ENCODE data around the gene ARHGAP31.
"Not testable (repeated sequence)": the region's sequence is repeated elsewhere in the genome, so short reads cannot be mapped to it uniquely, and the experiment has no call there.

The ARHGAP31 gene

DNA sequence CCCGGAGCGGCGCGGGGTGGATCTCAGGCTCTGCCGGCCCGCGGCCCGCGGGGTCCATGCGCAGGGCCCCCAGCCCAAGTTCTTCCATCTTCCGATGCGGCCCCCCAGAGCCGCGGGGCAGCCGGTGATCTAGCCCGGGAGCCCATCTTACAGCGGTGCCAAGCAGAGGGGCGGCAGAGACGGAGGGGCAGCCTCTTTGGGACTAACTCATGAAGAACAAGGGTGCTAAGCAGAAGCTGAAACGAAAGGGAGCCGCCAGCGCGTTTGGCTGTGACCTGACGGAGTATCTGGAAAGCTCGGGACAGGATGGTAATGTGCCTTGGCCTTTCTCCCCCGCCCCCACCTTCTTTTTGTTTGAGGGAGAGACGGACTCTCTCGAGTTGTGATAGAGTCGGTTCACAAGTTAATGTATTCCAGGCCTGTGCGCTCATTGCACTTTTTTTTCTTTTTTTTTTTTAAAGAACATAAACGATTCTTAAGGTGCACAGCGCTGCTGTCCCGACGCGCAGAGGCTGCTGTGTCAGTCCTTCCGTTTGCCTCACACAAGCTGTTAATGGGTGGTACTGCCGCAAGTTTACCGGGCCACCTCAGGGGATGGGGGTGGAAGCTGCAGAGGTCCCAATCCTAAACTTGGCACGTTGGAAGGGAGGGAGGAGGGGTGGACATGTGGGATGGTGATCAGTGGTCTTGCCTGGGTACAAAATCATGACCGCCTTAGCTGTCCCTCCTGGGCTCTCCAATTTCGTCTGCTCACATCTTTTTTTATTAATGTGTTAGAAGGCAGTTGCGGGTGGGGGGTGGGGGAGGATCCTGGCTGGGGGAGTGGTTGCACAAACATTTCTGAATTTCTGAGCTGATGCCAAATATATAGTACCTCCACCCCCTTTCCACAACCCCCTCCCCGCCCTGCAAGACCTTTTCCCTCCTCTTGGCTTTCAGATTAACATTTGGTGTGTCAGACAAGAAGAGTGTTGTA lies 801 bp downstream of the ARHGAP31 start:
- peak; percentile 38 for DNase-seq

- no peak for DNase-seq
Measured at GRCh38 chr3:119295816-119296726, 1.9 kb downstream of the ARHGAP31 start.

GRCh38 chr3:119296727-119297122 lies 2.5 kb downstream of the ARHGAP31 start:
- DNase-seq = no peak

DNA sequence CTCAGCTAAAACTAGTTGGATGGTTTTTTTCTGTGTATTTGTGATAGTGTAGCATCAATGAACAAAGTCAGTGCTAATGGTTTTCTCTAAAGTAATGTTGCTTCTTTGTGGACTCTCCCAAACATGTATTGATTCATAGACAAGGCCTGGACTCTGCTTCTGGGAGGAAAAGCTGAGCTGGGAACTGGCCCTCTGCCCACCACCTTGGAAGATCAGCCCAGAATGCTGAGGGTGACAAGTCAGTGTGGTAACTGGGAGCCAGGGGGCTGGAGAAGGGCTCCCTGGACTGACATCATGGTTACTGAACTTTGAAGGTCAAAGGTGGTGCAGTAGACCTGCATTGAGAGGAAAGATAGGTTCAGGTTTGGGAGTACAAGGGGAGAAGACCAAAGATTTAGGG lies 3.0 kb downstream of the ARHGAP31 start:
- DNase-seq = no peak

- no peak for DNase-seq
Measured at GRCh38 chr3:119298565-119298941, 4.4 kb downstream of the ARHGAP31 start.

DNA sequence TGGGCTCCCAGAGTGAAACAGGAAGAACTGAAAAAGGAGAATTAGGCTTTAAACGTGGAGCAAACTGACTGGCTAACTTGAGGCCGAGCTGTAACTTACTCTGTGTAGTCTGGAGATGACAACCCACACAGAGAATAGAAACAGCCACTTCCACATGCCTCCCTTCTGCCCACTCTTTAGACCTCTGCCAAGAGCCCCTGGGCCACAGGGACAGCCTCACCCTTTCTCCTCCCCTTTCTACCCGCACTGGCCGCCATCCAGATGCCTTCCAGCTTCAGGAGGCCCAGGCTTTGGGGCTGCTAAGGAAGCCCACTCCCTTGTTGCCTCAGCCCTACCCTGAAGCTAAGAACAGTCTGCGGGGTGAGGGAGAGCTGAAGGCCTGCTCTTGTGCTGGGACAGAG lies 6.8 kb downstream of the ARHGAP31 start:
- DNase-seq = no peak

DNA sequence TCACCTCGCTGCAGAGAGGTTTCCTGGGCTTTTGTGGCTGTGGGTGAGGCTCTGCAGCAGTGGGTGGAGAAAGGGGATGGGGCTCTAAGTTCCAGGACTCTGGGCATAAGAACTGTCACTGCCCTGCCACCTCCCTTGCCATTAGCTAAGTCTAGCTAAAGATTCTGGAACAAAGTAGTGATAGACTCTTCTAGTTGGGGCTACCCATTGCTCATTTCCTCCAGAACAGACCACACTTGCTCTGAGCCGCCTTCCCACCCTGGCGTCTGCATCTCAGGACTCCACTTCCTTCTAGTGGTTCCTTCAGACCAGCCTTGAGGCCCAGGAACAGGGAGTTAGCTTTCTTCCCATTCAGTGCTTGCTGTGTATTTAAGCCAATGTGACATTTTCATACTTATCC lies 7.5 kb downstream of the ARHGAP31 start:
- DNase-seq = no peak

DNA sequence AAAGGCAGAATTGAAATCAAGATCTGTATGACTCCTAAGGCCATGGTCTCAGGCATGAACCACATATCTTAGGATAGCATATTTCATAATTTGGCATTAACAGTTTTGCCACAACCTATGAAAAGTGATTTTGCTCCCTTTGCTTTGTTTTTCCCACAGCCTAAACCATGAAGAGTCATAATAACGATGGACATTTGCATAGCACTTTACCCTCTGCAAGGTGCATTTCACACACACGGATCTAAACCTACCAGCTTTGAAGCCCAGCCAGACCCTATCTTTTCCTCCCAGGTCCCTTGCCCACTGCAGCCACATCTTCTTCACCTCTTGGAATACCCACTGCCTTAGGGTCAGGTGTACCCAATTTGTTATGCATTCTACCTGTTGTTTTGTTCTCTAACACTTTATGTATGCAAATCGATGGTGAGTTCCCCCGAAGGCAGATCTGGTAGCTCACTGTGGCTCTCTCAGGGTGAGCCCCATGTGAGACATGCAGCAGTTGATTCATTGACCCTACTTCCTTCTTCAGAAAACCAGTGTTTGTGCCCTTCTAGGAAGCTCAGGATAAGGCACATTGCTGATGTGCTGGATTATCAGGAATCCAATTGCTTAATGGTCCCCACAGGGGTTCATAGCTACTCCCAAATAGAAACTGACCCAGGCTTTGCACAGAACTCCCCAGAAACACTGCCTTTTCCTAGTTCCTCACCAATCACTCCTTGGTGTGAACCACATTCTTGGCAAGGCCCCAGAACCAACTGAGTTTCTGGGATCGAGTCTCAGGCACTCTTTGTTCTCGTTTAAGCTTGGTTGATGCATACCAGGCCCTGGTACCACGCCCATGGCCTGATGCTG lies 8.7 kb downstream of the ARHGAP31 start:
- DNase-seq = no peak

- DNase-seq = no peak
Measured at GRCh38 chr3:119304201-119304713, 10.1 kb downstream of the ARHGAP31 start.

DNA sequence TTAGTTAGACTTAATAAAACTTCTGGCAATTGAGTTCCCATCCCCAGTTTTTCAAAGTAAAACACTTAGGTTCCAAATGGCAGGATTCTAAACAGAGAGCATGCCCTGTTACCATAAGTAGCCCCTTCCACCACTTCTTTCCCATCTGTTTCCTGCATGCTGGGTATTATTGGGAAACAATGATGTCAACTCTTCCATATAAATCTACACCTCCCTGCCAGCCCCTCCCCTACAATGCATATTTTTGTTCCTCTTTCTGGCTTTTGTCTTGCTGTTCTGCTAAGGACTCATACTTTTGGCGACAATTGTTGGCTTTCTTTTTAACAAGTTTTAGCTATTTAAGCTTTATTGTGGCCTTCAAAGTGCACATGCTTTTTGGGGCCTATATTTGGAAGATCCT lies 11.1 kb downstream of the ARHGAP31 start:
- DNase-seq = no peak

DNA sequence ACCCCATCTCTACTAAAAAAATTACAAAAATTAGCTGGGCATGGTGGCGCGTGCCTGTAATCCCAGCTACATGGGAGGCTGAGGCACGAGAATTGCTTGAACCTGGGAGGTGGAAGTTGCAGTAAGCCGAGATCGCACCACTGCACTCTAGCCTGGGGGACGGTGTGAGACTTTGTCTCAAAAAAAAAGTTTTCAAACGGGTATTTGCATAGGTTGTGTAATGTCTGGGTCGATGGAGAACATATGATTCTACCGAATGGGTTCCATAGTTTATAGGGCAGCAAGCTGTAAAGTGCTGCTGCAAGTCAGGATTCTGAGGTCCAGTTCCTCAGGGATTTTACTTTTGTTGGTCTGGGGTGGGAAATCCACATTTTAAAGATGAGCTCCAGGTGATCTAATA lies 12.2 kb downstream of the ARHGAP31 start:
- not testable (repeated sequence) for DNase-seq

DNA sequence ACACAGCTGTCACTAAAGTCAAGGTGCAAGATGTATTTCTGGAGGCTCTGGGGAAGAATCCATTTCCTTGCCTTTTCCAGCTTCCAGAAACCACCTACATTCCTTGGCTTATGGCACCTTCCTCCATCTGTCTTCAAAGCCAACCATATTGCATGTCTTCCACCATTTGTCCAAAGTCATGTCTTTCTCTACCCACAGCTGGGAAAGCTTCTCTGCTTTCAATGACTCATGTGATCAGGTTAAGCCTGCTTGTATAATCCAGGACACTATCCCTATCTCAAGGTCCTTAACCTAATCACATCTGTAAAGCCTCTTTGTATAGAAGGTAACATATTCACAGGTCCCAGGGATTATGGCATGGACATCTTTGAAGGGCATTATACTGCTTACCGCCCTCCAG lies 14.2 kb downstream of the ARHGAP31 start:
- no peak for DNase-seq

DNA sequence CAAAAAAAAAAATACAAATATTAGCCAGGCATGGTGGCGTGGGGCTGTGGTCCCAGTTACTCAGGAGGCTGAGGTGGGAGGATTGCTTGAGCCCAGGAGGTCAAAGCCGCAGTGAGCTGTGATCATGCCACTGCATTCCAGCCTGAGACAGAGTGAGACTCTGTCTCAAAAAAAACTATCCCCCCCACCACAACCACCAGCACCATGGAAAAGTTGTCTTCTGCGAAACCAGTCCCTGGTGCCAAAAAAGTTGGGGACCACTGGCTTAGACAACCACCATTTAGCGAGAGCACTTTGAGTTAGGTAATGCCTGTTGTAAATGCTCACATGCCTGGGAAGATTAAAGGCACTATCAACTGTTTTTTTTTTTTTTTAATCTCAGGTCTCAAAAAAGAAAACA lies 15.4 kb downstream of the ARHGAP31 start:
- no peak for DNase-seq

DNA sequence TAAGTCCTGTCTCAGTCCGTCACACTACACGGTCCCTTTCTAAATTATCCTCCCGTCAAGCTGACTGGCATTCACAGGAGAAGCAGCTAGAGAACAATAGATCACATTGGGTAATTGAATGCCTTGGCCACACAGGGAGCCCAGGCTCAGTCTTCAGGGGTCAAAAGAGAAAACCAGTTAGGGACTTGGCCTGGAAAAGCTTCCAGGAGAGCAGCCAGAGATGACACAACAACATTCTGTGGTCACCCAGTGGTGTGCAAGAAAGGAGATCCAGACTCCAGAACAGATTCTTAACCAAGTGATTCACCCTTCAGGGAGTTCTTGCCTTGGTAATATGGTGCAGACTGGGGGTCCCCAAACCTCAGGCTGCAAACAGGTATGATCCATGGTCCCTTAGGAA lies 15.9 kb downstream of the ARHGAP31 start:
- no peak for DNase-seq

- no peak for DNase-seq
Measured at GRCh38 chr3:119311081-119311925, 17.1 kb downstream of the ARHGAP31 start.

DNA sequence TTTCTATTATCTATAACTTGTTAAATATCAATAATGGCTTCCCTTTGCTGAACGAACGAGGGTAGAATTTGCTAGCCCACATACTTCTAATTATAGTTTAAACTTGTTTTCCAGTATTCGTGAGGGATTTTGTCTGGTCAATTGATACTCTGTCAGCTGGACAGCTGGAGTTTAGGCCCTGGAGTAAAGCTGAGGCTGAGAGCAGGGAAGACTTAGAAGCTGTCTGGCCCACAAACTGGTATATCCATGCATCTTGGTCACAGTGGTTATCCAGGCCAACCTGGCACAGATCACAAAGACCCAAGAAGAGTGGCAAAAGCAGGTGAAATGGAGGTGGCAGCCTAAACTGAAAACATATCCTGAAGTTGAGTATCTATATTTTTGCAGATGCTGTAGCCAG lies 19.3 kb downstream of the ARHGAP31 start:
- DNase-seq = no peak

DNA sequence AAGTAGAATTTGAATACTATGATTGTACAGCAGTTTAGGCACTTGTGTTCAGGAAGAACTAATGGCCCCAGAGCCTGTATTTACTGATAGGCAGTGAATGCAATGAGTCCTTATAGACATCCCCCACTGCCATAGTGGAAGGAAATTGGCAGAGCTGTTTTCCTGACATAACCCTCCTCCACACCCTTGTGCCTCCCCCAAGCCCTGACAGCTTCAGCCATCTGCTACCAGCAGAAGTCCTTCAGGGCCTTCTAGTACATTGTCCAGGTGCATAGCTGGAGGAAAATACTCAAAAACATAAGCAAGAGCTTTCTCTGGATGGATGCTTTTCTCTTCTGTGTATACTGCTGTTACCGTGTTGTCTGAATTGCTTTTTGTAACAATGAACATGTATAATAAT lies 20.6 kb downstream of the ARHGAP31 start:
- no peak for DNase-seq

DNA sequence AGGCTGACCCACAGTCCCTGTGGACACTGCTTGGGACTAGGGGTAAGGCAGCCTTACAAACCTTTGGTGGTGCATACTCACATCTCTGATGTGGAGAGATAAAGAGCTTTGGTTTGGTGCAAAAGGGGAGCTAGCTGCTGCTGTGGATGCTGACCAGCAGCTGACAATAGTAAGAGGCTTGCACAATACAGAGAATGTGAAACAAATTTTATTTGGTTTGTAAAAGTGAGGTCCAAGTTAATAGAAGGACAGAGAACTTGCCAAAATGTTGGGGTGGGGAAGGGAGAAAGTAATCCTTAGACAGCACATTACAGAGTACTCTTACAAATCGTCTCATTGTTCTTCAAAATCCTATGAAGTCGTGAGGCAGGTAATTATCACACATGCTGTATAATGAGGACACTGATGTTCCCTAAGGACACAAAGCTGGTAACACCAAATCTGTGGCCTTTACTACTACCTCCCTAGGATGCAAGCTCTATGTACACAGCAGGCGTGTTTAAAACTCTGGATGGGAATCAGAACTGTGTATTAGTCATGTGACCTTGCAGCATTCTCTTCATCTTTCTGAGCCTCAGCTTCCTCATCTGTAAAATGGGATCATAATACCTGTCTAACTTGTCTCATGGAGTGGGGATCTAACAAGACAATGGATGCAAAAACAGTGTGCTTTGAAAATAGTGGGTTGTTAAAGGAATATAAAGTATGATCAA lies 21.6 kb downstream of the ARHGAP31 start:
- no peak for DNase-seq

- DNase-seq = no peak
Measured at GRCh38 chr3:119316313-119316670, 22.1 kb downstream of the ARHGAP31 start.

DNA sequence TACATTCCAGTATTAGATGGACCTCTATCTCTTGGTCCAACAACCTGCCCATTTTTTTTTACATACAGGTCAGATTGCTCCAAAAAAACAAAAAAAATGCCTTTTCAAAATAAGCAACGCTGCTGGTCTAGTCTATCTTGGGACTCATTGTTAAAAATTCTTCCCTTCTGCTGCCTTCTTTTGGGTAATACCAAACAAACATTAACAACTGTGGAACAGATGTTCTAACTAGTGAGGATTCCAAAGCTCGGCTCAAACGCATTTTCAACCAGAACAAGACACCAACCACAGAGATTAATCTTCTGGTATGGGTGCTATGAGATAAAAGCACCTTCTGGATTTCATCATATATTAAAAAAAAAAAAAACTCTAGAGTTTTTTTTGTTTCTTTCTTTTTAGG lies 24.7 kb downstream of the ARHGAP31 start:
- DNase-seq = no peak

DNA sequence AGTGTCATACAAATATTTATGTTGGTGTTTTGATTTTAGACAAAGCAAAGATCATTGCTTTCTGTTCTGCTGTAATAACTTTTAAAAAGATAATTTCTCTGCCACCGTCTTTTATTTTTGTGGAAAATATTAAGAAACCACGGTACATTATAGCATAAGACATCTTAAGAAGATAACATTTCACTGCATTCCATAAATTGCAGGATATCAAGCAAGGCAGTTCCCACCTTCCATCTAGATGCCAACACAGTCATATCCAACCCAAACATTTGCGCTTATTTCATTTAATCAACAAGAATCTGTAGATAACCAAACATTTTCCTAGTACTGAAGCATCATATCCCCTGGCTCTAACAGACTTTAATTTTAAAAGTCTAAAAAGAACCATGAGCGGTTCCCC lies 25.1 kb downstream of the ARHGAP31 start:
- no peak for DNase-seq

Data from stimulated activated CD4-positive, alpha-beta T cell treated with anti-CD3 and anti-CD28 coated beads, Interleukin-12 subunit alpha, Interleukin-12 subunit beta, amount 100 ng/mL, for 4 hours (primary cell).